Measurements from ENCODE around the gene TENT5C.

The TENT5C gene

DNA sequence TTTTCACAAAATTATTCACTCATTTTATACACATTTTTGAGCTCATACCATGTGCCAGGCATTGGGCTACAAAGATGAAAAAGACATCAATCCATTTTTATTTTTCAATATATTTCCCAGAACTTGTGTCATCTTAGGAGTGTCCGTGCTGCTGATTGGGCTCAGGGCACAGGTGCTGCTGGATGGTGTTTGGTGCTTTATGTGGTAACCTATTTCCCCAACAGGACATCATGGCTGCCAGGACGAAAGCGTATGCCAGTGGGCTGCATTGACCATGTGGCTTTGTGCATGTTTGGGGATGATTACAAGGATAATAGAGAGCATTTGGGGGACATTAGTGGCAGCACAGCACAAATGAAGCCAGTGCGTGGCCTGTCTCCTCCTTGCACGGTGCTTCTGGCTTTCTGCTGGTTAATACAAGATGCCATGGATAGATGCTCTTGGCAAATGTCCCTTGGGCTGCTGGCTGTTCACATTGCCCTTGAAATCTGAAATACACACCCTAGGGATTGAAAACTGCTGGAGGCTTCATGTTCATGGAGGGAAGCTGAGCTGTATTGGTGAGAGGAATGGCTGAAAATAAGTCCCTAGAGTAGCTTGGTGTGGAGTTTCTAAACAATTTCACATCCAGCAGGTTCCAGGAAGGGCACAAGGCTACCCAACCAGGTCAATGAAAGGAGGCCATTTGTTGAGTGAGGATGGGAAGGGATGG, 52.3 kb downstream of the TENT5C start:
- no peak for DNase-seq (ENCODE audit: low read depth)

- no peak for DNase-seq (ENCODE audit: low read depth)
Measured at GRCh38 chr1:117658676-117659075, 52.8 kb downstream of the TENT5C start.

DNA sequence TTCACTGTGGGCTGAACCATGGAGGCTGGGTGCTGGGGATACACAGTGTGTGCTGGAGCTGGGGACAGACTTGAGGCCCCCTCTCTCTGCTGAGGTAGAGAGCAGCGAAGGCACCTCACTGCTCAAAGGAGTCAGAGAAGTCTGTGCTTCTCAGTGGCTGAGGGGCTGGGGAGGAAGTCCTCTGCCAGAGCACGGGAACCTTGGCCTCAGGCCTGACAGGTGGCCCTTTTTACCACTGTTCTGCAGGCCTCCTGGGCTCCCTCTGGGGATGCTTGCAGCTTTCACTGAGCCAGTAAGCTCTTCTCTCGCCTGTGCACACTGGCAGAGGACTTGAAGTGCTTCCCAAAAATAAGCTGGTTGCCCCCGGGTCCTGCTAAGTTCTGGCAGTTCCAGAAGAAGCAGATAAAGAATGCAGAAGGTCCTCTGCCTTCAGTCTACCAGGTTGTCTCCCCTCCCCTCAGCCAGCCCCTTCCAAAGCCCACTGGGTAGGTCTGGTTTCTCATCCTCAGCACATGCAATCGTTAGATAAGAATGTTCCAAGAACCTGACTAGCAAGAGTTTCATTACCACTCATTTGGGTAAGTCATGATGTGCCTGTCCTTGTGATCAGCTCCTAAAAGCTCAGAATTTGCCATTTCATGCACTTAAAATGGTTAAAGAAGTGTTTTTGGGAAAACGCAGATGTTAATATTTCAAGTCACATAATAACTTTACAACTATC, 53.9 kb downstream of the TENT5C start:
- no peak for DNase-seq (ENCODE audit: low read depth)

- no peak for DNase-seq (ENCODE audit: low read depth)
Measured at GRCh38 chr1:117660271-117660965, 54.6 kb downstream of the TENT5C start.

- no peak for DNase-seq (ENCODE audit: low read depth)
Measured at GRCh38 chr1:117661027-117661426, 55.2 kb downstream of the TENT5C start.

DNA sequence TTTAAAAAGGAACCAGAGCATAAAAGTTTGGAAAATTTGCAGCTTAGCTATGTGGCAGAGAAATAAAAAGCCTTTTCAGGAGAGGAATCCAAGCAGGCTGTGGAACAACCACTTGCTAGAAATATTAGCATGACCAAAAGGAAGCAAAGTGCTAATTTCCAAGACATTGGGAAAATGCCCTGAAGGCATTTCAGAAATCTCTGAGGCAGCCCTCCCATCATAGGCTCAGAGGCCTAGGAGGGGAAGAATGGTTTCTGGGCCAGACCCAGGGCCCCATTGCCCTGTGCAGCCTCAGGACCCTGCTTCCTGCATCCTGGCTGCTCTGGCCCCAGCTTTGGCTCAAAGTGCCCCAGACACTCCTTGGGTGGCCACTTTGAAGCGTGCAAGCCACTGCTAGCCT, 56.8 kb downstream of the TENT5C start:
- DNase-seq (ENCODE audit: low read depth): no peak

- no peak for DNase-seq (ENCODE audit: low read depth)
Measured at GRCh38 chr1:117663156-117663902, 57.5 kb downstream of the TENT5C start.

- no peak for DNase-seq (ENCODE audit: low read depth)
Measured at GRCh38 chr1:117664314-117664713, 58.5 kb downstream of the TENT5C start.

DNA sequence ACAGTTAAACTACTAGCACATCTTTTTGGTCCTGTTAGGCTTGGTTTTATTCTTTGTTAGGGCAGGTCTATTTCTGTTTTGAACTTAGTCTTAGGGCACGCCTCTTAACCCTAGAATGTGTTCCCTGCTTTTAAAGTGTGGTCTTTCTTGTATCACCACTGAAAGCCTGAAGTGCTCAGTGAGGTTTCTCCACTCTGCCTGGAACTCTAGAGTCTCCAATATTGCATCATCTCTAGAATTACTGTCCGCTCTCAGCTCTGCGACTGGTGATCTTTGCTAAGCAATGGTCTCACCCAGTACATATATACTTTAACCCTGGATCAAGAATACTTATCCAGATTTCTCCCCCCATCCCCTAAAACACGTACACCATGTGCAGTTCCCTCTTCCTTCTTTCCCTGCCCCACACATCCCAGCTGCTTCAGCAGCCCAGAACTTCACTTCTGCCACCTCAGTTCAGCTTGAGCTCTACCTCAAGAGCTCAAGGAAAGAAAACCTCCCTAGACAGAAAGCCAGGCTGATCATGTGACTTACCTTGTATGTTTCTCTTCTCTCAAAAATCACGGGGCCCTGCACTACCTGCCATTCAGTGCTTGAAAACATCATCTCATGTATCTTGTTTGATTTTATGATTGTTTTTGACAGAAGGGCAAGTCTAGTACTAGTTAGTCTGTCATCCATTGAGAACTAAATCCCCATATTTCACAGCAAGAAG, 59.9 kb downstream of the TENT5C start:
- no peak for DNase-seq (ENCODE audit: low read depth)

GRCh38 chr1:117669572-117669971, 63.7 kb downstream of the TENT5C start:
- no peak for DNase-seq (ENCODE audit: low read depth)

DNA sequence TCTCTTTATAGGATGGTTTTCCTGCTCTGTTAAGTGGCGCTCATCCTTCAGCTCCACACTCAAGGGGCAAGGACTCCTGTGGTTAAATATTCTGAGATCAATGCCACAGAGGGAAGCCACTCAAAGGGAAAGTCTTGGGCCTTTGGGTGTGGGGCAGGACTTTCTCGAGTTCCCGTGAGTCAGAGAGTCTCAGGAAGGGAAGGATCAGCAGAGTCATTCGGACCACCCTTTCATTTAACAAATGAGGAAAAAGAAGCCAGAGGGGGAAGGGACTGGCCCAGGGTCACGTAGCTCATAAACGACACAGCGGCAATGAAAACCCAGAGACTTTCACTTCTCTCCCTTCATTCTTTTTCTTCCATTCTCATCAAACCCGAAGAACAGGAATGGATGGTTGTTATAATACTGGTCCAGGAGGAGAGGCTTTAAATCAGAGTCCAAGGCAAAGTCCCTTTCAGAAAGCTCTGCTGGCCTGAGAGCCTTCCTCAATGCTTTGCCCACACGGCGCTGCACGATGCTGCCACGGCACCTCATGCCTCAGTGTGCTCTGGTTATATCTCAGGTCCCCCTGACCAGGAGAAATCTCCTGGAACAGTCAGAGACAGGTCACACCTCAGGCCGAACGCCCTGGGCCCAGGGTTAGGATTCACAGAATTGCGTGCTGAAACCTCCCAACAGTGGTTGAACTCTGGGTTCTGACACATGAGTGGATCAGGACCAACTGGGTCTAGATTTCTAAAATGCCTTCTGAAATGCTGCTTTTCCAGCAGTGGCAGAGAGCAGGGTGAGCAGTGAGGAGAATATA, 65.3 kb downstream of the TENT5C start:
- DNase-seq (ENCODE audit: low read depth): no peak

GRCh38 chr1:117671781-117672501, 66.1 kb downstream of the TENT5C start:
- no peak for DNase-seq (ENCODE audit: low read depth)

- no peak for DNase-seq (ENCODE audit: low read depth)
Measured at GRCh38 chr1:117672756-117673155, 66.9 kb downstream of the TENT5C start.

GRCh38 chr1:117673405-117673804, 67.6 kb downstream of the TENT5C start:
- no peak for DNase-seq (ENCODE audit: low read depth)

DNA sequence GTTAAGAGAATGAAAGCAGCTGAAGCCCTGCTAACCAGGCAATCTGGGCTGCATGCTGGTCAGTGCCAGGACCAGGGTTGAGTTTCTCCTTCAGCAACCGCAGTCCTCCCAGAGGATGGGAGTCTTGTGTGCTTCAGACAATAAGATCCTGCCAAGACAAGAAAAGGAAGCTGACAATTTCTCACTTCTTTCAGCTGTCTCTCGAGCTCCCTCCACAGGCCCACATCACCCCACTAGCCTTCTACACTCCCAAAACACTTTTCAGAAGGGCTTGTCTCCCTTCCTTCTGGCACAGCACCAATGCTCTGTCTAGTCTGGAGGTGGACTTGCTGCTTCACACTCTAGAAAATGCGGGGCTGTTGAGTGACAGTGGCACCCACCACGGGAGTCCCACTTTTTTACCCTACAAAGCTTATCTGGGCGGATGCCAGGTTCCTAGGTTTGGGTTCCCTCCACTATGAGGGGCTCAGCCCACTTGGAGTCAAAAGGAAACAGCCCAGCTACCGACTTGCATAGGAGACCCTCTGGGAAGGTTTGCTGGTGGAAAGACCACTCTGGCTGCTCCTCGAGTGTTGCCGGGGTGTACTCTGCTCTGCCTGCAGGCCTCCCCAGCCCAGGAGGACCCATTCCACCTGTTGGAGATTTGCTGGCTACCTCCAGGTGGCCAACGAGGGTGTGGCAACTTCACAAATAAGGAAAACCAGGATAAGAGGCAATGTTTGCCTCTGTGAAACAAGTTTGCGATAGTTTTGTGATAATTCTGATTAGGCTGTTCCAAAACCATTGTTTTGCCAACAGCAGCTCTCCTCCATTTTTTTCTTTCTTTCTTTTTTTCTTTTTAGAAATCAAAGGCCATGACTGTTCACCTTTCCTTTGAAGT, 68.9 kb downstream of the TENT5C start:
- peak; percentile 31 for DNase-seq (ENCODE audit: low read depth)

DNA sequence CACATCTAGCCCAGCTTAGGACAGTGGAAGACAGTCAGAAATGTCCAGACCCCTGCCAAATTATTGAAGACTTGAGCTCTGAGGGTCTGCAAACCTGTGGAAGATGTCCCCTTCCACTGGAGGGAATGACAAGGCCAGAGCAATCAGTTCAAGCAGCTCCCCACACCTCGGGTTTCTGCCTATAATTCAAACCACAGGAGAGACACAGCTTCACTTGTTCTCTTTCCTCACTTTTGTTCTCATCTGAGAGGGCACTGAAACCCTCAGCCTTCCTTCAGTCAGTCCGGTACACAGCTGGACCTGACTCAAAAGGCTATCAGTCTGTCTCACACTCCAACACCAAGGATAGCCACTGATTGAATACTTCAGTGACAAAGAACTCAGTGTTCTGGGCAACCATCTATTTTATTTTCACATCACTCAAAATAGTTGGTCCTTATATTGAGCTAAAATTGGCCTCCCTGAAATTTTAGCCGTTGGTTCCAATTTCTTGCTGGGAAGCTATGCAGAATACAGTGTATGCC, 70.1 kb downstream of the TENT5C start:
- no peak for DNase-seq (ENCODE audit: low read depth)

DNA sequence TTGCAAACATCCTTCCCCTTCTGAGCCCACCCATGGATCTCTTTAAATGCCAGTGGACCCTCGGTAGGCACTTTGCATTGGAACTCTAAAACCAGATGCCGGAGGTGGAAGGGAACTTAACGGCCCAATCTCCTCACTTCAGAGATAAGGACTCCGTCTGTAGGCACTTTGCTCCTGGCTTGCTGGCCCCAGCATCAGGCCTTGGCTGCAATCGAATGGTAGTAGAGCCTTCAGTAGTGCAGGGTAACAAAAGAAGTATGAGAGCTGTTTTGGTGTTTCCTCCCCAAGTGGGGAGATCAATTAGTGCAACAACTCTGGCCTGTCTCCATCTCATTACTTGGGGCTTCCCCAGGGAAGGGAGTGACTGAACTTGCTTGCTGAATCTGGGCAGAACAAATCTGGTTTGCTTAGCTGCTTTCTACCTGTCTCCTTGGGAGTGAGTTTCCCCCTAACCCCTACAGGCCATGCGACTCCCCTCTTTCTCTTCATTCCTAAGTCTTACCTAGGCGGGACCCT, 70.8 kb downstream of the TENT5C start:
- DNase-seq (ENCODE audit: low read depth): no peak

Measured in fibroblast of gingiva (primary cell).